ENCODE measurements around the gene HOXC9.

HOXC9 gene

DNA sequence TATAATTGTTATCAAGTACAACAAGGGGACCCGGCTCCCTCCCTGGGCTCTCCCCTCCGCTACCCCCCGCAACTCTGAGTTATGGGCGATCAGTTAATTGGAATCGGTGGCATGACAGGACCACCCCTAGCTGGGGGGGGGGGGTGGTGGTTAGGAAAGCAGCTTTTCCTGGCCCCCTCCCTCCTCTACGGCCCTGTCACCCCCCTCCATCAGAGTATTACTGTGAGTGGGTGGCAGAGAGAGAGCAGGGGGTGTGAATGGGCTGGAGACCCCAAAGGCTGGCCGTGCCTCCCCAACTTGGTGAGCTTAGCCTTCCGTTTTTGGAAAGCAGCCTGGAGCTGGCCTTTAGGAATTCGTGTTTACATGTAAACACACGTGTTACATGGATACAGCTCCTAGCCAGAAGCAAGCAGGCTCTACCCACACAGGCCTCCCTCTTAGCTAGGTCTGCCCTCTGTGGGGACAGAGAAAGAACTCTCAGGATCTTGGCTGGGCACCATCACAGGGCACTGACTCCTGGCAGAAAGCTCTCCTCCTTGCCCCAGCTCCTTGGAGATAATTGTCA is 52.6 kb downstream of the HOXC9 start (continued):
- TF ChIP-seq, protein P1, sequence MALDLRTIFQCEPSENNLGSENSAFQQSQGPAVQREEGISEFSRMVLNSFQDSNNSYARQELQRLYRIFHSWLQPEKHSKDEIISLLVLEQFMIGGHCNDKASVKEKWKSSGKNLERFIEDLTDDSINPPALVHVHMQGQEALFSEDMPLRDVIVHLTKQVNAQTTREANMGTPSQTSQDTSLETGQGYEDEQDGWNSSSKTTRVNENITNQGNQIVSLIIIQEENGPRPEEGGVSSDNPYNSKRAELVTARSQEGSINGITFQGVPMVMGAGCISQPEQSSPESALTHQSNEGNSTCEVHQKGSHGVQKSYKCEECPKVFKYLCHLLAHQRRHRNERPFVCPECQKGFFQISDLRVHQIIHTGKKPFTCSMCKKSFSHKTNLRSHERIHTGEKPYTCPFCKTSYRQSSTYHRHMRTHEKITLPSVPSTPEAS (tag by site-specific recombination; IDR thresholded peaks at IDR 0.05): no peak
- TF ChIP-seq ZNF501 (tag by site-specific recombination; IDR thresholded peaks at IDR 0.05) (peak; percentile 17; the same call in 1 of the 2 replicates), ZNF514 (tag by site-specific recombination; IDR thresholded peaks at IDR 0.05) (no peak), ZNF473 (tag by site-specific recombination; IDR thresholded peaks at IDR 0.05) (no peak), ZNF302 (tag by site-specific recombination; IDR thresholded peaks at IDR 0.05; ENCODE audit: low read depth) (no peak), ZNF146 (tag by site-specific recombination; IDR thresholded peaks at IDR 0.05) (no peak), ZBTB21 (tag by site-specific recombination; IDR thresholded peaks at IDR 0.05) (no peak; the same call in none of the 2 replicates), HOXA7 (CRISPR knock-in tag; IDR thresholded peaks at IDR 0.05; ENCODE audit: borderline replicate concordance) (no peak), SCRT2 (tag by site-specific recombination; IDR thresholded peaks at IDR 0.05) (peak; percentile 52), ZNF394 (tag by site-specific recombination; IDR thresholded peaks at IDR 0.05; ENCODE audit: borderline replicate concordance) (no peak; the same call in 1 of the 2 replicates), SALL2 (tag by site-specific recombination; IDR thresholded peaks at IDR 0.05; ENCODE audit: borderline replicate concordance) (no peak), YY2 (tag by site-specific recombination; IDR thresholded peaks at IDR 0.05) (no peak), ZNF555 (tag by site-specific recombination; conservative IDR thresholded peaks at IDR 0.05) (no peak), ZNF530 (tag by site-specific recombination; IDR thresholded peaks at IDR 0.05; ENCODE audit: low read depth) (no peak), ZNF350 (tag by site-specific recombination; IDR thresholded peaks at IDR 0.05) (no peak), ZNF248 (tag by site-specific recombination; IDR thresholded peaks at IDR 0.05) (no peak), ZNF521 (tag by site-specific recombination; IDR thresholded peaks at IDR 0.05) (no peak), REPIN1 (tag by site-specific recombination; IDR thresholded peaks at IDR 0.05; ENCODE audit: low read depth) (no peak), ZNF768 (tag by site-specific recombination; IDR thresholded peaks at IDR 0.05) (no peak), ZNF311 (tag by site-specific recombination; IDR thresholded peaks at IDR 0.05; ENCODE audit: borderline replicate concordance) (no peak), MYNN (tag by site-specific recombination; IDR thresholded peaks at IDR 0.05; ENCODE audit: borderline replicate concordance) (no peak)
- TF ChIP-seq, protein P2, sequence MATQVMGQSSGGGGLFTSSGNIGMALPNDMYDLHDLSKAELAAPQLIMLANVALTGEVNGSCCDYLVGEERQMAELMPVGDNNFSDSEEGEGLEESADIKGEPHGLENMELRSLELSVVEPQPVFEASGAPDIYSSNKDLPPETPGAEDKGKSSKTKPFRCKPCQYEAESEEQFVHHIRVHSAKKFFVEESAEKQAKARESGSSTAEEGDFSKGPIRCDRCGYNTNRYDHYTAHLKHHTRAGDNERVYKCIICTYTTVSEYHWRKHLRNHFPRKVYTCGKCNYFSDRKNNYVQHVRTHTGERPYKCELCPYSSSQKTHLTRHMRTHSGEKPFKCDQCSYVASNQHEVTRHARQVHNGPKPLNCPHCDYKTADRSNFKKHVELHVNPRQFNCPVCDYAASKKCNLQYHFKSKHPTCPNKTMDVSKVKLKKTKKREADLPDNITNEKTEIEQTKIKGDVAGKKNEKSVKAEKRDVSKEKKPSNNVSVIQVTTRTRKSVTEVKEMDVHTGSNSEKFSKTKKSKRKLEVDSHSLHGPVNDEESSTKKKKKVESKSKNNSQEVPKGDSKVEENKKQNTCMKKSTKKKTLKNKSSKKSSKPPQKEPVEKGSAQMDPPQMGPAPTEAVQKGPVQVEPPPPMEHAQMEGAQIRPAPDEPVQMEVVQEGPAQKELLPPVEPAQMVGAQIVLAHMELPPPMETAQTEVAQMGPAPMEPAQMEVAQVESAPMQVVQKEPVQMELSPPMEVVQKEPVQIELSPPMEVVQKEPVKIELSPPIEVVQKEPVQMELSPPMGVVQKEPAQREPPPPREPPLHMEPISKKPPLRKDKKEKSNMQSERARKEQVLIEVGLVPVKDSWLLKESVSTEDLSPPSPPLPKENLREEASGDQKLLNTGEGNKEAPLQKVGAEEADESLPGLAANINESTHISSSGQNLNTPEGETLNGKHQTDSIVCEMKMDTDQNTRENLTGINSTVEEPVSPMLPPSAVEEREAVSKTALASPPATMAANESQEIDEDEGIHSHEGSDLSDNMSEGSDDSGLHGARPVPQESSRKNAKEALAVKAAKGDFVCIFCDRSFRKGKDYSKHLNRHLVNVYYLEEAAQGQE (tag by site-specific recombination; IDR thresholded peaks at IDR 0.05): no peak
- TF ChIP-seq, protein P3, sequence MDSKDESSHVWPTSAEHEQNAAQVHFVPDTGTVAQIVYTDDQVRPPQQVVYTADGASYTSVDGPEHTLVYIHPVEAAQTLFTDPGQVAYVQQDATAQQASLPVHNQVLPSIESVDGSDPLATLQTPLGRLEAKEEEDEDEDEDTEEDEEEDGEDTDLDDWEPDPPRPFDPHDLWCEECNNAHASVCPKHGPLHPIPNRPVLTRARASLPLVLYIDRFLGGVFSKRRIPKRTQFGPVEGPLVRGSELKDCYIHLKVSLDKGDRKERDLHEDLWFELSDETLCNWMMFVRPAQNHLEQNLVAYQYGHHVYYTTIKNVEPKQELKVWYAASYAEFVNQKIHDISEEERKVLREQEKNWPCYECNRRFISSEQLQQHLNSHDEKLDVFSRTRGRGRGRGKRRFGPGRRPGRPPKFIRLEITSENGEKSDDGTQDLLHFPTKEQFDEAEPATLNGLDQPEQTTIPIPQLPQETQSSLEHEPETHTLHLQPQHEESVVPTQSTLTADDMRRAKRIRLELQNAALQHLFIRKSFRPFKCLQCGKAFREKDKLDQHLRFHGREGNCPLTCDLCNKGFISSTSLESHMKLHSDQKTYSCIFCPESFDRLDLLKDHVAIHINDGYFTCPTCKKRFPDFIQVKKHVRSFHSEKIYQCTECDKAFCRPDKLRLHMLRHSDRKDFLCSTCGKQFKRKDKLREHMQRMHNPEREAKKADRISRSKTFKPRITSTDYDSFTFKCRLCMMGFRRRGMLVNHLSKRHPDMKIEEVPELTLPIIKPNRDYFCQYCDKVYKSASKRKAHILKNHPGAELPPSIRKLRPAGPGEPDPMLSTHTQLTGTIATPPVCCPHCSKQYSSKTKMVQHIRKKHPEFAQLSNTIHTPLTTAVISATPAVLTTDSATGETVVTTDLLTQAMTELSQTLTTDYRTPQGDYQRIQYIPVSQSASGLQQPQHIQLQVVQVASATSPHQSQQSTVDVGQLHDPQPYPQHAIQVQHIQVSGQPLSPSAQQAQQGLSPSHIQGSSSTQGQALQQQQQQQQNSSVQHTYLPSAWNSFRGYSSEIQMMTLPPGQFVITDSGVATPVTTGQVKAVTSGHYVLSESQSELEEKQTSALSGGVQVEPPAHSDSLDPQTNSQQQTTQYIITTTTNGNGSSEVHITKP (tag by site-specific recombination; IDR thresholded peaks at IDR 0.05): peak; percentile 68
- TF ChIP-seq, protein P4, sequence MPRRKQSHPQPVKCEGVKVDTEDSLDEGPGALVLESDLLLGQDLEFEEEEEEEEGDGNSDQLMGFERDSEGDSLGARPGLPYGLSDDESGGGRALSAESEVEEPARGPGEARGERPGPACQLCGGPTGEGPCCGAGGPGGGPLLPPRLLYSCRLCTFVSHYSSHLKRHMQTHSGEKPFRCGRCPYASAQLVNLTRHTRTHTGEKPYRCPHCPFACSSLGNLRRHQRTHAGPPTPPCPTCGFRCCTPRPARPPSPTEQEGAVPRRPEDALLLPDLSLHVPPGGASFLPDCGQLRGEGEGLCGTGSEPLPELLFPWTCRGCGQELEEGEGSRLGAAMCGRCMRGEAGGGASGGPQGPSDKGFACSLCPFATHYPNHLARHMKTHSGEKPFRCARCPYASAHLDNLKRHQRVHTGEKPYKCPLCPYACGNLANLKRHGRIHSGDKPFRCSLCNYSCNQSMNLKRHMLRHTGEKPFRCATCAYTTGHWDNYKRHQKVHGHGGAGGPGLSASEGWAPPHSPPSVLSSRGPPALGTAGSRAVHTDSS (tag by site-specific recombination; IDR thresholded peaks at IDR 0.05): 0 out of 2 replicates have a peak, but pooled peaks have one; percentile 29
- TF ChIP-seq, protein P5, sequence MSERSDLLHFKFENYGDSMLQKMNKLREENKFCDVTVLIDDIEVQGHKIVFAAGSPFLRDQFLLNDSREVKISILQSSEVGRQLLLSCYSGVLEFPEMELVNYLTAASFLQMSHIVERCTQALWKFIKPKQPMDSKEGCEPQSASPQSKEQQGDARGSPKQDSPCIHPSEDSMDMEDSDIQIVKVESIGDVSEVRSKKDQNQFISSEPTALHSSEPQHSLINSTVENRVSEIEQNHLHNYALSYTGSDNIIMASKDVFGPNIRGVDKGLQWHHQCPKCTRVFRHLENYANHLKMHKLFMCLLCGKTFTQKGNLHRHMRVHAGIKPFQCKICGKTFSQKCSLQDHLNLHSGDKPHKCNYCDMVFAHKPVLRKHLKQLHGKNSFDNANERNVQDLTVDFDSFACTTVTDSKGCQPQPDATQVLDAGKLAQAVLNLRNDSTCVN (tag by site-specific recombination; optimal IDR thresholded peaks at IDR 0.05): no peak
- TF ChIP-seq, protein P6, sequence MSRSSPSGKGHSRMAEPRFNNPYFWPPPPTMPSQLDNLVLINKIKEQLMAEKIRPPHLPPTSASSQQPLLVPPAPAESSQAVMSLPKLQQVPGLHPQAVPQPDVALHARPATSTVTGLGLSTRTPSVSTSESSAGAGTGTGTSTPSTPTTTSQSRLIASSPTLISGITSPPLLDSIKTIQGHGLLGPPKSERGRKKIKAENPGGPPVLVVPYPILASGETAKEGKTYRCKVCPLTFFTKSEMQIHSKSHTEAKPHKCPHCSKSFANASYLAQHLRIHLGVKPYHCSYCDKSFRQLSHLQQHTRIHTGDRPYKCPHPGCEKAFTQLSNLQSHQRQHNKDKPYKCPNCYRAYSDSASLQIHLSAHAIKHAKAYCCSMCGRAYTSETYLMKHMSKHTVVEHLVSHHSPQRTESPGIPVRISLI (tag by site-specific recombination; IDR thresholded peaks at IDR 0.05): no peak
- TF ChIP-seq, protein P7, sequence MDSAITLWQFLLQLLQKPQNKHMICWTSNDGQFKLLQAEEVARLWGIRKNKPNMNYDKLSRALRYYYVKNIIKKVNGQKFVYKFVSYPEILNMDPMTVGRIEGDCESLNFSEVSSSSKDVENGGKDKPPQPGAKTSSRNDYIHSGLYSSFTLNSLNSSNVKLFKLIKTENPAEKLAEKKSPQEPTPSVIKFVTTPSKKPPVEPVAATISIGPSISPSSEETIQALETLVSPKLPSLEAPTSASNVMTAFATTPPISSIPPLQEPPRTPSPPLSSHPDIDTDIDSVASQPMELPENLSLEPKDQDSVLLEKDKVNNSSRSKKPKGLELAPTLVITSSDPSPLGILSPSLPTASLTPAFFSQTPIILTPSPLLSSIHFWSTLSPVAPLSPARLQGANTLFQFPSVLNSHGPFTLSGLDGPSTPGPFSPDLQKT (IDR thresholded peaks at IDR 0.05; ENCODE audit: borderline replicate concordance, low read depth, low read length): no peak

All from HEK293 (cell line).